Activated naive CD8-positive, alpha-beta T cell treated with anti-CD3 and anti-CD28 coated beads, Interleukin-2, amount 50 U/mL, for 16 hours (primary cell): ENCODE data around the gene STK38.

Source experiments
- DNase-seq: peaks from one replicate; pipeline ENCODE4 v3.0.0-alpha.2; 2020; ENCODE audit warnings: low read depth, low spot score

STK38 gene

GRCh38 chr6:36563928-36564284 lies 16.6 kb upstream of the STK38 start:
- DNase-seq: no peak

- DNase-seq: no peak
Measured at GRCh38 chr6:36563237-36563927, 16.1 kb upstream of the STK38 start.

- no peak for DNase-seq
Measured at GRCh38 chr6:36560822-36561221, 13.5 kb upstream of the STK38 start.

- no peak for DNase-seq
Measured at GRCh38 chr6:36559011-36559793, 11.9 kb upstream of the STK38 start.

- DNase-seq: no peak
Measured at GRCh38 chr6:36556281-36556680, 9.0 kb upstream of the STK38 start.

- DNase-seq: no peak
Measured at GRCh38 chr6:36555750-36556252, 8.5 kb upstream of the STK38 start.

- no peak for DNase-seq
Measured at GRCh38 chr6:36550473-36551000, 3.3 kb upstream of the STK38 start.

- DNase-seq: no peak
Measured at GRCh38 chr6:36548401-36548743, 1.1 kb upstream of the STK38 start.

- no peak for DNase-seq
Measured at GRCh38 chr6:36547646-36548400, 544 bp upstream of the STK38 start.

DNA sequence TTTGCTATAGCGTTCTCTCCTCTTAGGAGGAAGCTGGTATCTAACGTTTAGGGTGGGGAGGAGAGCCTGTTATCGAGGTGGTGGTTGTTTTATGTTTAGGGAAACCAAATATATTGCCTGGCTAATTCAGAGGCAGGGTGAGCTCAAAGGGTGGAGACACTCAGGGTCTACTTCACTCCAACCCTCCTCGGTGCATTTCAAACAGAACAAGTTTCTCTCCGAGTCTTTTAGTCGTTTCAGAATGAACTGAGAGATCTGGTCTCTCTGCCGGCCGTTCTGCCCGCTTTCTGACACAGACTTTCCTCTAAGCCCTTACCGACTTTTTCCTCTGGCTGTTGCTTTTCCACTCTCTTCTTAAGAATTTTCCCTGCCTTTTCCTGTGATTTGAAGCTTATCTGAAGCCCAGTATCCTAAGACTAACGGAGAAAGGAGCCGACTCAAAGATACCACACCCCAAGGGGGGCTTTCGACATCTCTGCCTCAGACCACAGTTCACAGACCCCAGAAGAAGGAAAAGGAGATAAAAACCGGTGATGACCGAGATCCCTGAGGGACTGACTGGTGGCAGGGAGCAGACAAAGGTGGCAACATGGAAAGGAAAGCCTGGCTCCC lies 865 bp downstream of the STK38 start:
- DNase-seq: no peak

- no peak for DNase-seq
Measured at GRCh38 chr6:36545767-36546307, 1.4 kb downstream of the STK38 start.

DNA sequence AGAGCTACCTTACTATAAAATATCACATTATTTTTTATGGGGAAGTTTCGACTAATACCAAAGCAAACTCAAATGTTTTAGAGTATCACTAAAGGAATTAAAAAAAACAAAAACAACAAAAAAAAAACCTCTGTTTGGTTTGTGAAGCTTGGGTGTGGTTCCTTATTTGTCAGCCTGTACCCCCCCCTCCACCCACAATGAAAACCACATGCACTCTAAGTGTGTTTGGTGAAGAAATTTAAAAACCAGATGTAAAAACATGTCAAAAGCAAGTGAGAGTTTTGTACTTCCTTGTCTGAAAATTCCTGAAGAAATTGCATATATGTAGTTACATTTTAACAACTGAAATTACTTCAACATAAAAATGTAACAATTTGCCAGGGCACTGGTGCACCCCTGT lies 3.1 kb downstream of the STK38 start:
- no peak for DNase-seq

DNA sequence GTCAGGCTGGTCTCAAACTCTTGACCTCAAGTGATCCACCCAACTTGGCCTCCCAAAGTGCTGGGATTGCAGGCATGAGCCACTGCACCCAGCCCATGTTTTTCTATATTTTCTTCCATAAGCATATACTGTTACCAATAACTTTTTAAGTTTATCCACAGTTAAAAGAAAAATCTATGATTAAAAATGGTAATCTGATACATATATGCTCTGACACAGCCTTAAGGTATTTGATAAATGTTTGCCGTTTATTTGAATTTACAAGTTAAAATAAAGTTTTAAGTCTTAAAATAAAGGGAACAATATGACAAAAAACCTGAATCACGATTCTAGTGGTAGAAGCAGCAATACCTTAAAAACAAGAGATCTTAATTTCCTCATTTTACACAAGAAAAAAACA lies 5.2 kb downstream of the STK38 start:
- no peak for DNase-seq

- DNase-seq: no peak
Measured at GRCh38 chr6:36539814-36540568, 7.3 kb downstream of the STK38 start.

DNA sequence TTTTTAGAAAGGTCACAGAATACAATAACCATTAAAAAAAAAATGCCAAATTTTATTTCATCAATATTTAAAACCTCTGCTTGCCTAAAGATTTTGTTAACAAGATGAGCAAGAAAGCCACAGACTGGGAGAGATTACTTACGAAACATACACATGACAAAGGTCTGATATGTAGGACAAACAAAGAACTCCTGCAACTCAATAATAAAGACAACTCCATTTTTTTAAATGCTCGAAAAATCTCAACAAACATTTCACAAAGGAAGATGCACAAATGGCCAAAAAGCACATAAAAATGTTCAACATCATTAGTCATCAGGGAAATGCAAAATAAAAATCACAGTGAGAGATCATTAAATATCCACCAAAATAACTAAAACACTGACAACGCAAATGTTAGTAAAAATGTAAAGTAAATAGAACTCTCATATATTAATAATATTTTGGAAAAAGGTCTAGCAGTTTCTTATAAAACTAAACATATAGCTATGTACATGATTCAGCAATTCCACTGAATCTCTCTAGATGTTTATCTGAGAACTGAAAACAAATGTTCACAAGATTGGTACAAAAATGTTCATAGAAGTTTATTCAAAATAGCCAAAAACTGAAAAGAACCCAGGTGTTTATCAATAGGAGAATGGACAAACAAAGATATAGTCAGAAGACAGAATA lies 10.3 kb downstream of the STK38 start:
- no peak for DNase-seq

GRCh38 chr6:36533321-36533720 lies 14.0 kb downstream of the STK38 start:
- DNase-seq: no peak

GRCh38 chr6:36526066-36526465 lies 21.2 kb downstream of the STK38 start:
- DNase-seq: no peak

- no peak for DNase-seq
Measured at GRCh38 chr6:36525346-36525745, 21.9 kb downstream of the STK38 start.

DNA sequence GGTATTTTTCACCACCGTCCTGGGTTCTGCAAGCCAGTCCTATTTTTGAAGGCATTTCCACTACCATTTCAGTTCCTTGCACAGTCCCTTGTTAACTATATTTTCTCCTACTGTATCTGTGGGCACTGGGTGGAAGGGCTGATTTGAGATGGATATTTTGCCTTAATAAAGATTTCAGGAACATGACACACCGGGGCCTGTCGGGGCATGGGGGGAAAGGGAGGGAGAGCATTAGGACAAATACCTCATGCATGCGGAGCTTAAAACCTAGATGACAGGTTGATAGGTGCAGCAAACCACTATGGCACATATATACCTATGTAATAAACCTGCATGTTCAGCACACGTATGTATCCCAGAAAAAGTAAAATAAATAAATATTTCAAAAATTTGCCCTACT lies 22.4 kb downstream of the STK38 start:
- no peak for DNase-seq

- DNase-seq: no peak
Measured at GRCh38 chr6:36523936-36524499, 23.3 kb downstream of the STK38 start.
